GM12873 (cell line): ENCODE results near the gene AAR2.

Source experiments
- CTCF ChIP-seq: IDR thresholded peaks from 2 replicates; pipeline ENCODE4 v1.5.1; 2012; ENCODE audit warnings: low read depth, mild to moderate bottlenecking, moderate library complexity, low read length, control low read depth; ENCODE audit not compliant: insufficient read depth; ENCODE audit errors: missing control alignments

AAR2 gene

GRCh38 chr20:36281785-36282380, 45.6 kb downstream of the AAR2 start:
- no peak for TF ChIP-seq CTCF

GRCh38 chr20:36284751-36285150, 48.5 kb downstream of the AAR2 start:
- no peak for TF ChIP-seq CTCF

GRCh38 chr20:36285746-36286447, 49.6 kb downstream of the AAR2 start:
- TF ChIP-seq CTCF: no peak

- no peak for TF ChIP-seq CTCF
Measured at GRCh38 chr20:36297656-36298055, 61.4 kb downstream of the AAR2 start.

- TF ChIP-seq CTCF: no peak
Measured at GRCh38 chr20:36298061-36298460, 61.8 kb downstream of the AAR2 start.

GRCh38 chr20:36298795-36299339, 62.6 kb downstream of the AAR2 start:
- TF ChIP-seq CTCF: no peak

GRCh38 chr20:36299459-36299858, 63.2 kb downstream of the AAR2 start:
- TF ChIP-seq CTCF: no peak
